CD14-positive monocyte (primary cell): ENCODE results near the gene COMMD1. TPM values are rescaled to one million over a fixed set of nuclear protein-coding genes. Genes with fewer than 3 reads are reported as not detected.
"Not testable (repeated sequence)": the region's sequence is repeated elsewhere in the genome, so short reads cannot be mapped to it uniquely, and the experiment has no call there.

Experiments
- DNase-seq, 3 donors: peaks; one replicate each; pipeline ENCODE4 v3.0.0-alpha.2; 2011 to 2022
- H2AFZ ChIP-seq: 2 replicates; pipeline ENCODE4 v1.6.0; 2012; ENCODE audit warnings: mild to moderate bottlenecking, low read depth, low read length, inconsistent platforms; ENCODE audit not compliant: insufficient read depth, poor library complexity, severe bottlenecking
- H3K27ac ChIP-seq, 2 donors: 1 replicate in 1 of 2; 2 replicates in 1 of 2; pipeline ENCODE4 v1.5.1; 2012 to 2013; ENCODE audit warnings: low read length in 2 of 2, control low read depth in 1 of 2, inconsistent platforms in 1 of 2, low read depth in 1 of 2, mild to moderate bottlenecking in 1 of 2
- H3K27me3 ChIP-seq, 2 donors: one replicate each; pipeline versions ENCODE4 v1.6.0 to v1.6.1; 2011 to 2013; ENCODE audit warnings: low read length in 2 of 2; ENCODE audit not compliant: control insufficient read depth in 2 of 2, insufficient read depth in 2 of 2
- H3K36me3 ChIP-seq, 2 donors: replicated peaks in 1 of 2; 1 replicate in 1 of 2; 2 replicates in 1 of 2; pipeline versions ENCODE4 v1.5.1 to v1.6.1; 2012 to 2013; ENCODE audit warnings: low read length in 2 of 2, control low read depth in 1 of 2, inconsistent platforms in 1 of 2, mild to moderate bottlenecking in 1 of 2; ENCODE audit not compliant: insufficient read depth in 2 of 2, control insufficient read depth in 1 of 2
- H3K4me1 ChIP-seq, 2 donors: 1 replicate in 1 of 2; 2 replicates in 1 of 2; pipeline versions ENCODE4 v1.5.1 to v1.6.1; 2012 to 2013; ENCODE audit warnings: low read length in 2 of 2, control low read depth in 1 of 2, inconsistent platforms in 1 of 2, mild to moderate bottlenecking in 1 of 2, moderate library complexity in 1 of 2; ENCODE audit not compliant: insufficient read depth in 2 of 2, control insufficient read depth in 1 of 2
- H3K4me2 ChIP-seq: replicated peaks from 2 replicates; pipeline ENCODE3; 2012; ENCODE audit warnings: low read length, moderate library complexity, mild to moderate bottlenecking; ENCODE audit not compliant: poor library complexity, severe bottlenecking; ENCODE audit errors: extremely low read depth
- H3K4me3 ChIP-seq, 3 experiments: fragments of 200-600 bp in 1 of 3; sonication (generic) in 1 of 3; replicated peaks in 1 of 3; 1 replicate in 2 of 3; 2 replicates in 1 of 3; pipeline ENCODE4 v1.5.1; 2011 to 2013; ENCODE audit warnings: low read length in 3 of 3, mild to moderate bottlenecking in 3 of 3, control low read depth in 2 of 3, low read depth in 2 of 3, inconsistent platforms in 1 of 3, moderate library complexity in 1 of 3
- H3K79me2 ChIP-seq: 2 replicates; pipeline ENCODE4 v1.6.0; 2012; ENCODE audit warnings: mild to moderate bottlenecking, control low read depth, inconsistent platforms, low read length, moderate library complexity; ENCODE audit not compliant: insufficient read depth
- H3K9ac ChIP-seq: 2 replicates; pipeline ENCODE4 v1.6.0; 2017; ENCODE audit warnings: low read length, mild to moderate bottlenecking; ENCODE audit not compliant: insufficient read depth, poor library complexity, severe bottlenecking
- H3K9me3 ChIP-seq, 2 donors: replicated peaks in 1 of 2; 1 replicate in 1 of 2; 2 replicates in 1 of 2; pipeline versions ENCODE4 v1.5.1 to v1.6.1; 2012 to 2013; ENCODE audit warnings: low read length in 2 of 2, control low read depth in 1 of 2; ENCODE audit not compliant: control insufficient read depth in 1 of 2, insufficient read depth in 1 of 2
- H4K20me1 ChIP-seq: 2 replicates; pipeline ENCODE4 v1.6.0; 2012; ENCODE audit warnings: mild to moderate bottlenecking, low read length, control low read depth, moderate library complexity; ENCODE audit not compliant: insufficient read depth
- H3K27ac Mint-ChIP-seq, 7 donors: one replicate each; pipeline ENCODE4 v1.8.0; 2020; ENCODE audit warnings: mild to moderate bottlenecking in 7 of 7, mixed read lengths in 7 of 7, moderate library complexity in 6 of 7, inconsistent platforms in 2 of 7
- H3K27me3 Mint-ChIP-seq, 3 donors: one replicate each; pipeline ENCODE4 v1.8.0; 2021 to 2022; ENCODE audit warnings: low read depth in 3 of 3, mild to moderate bottlenecking in 3 of 3, mixed read lengths in 3 of 3, moderate library complexity in 3 of 3, inconsistent platforms in 1 of 3
- H3K36me3 Mint-ChIP-seq, 2 donors: one replicate each; pipeline ENCODE4 v1.8.0; 2020; ENCODE audit warnings: mixed read lengths in 2 of 2, inconsistent platforms in 1 of 2, mild to moderate bottlenecking in 1 of 2
- H3K4me1 Mint-ChIP-seq: one replicate; pipeline ENCODE4 v1.8.0; 2020; ENCODE audit warnings: mild to moderate bottlenecking, mixed read lengths
- H3K4me3 Mint-ChIP-seq, 2 donors: one replicate each; pipeline ENCODE4 v1.8.0; 2020; ENCODE audit warnings: mild to moderate bottlenecking in 2 of 2, mixed read lengths in 2 of 2, moderate library complexity in 1 of 2
- H3K9me3 Mint-ChIP-seq, 7 donors: one replicate each; pipeline ENCODE4 v1.8.0; 2020 to 2022; ENCODE audit warnings: mixed read lengths in 7 of 7, mild to moderate bottlenecking in 6 of 7, moderate library complexity in 6 of 7, inconsistent platforms in 2 of 7
- CTCF ChIP-seq: fragments of 200-600 bp; IDR thresholded peaks from one replicate; pipeline ENCODE4 v1.8.0; 2022; ENCODE audit warnings: antibody characterized with exemption, mild to moderate bottlenecking
- WGBS: methylation state at CpG from one replicate; pipeline ENCODE4 v1.1.5; 2013; ENCODE audit warnings: missing lambda C conversion rate; ENCODE audit not compliant: insufficient coverage; 5-methylcytosine and 5-hydroxymethylcytosine counted together
- intact Hi-C, 2 donors: fragments of 100-400 bp; cut with micrococcal nuclease; formaldehyde crosslinking; loops; one replicate each; pipeline versions ENCODE4 v1.15.0 to v1.15.1; 2023
- polyA plus RNA-seq, 3 donors: library from polyadenylated mRNA; depleted of rRNA in 1 of 3; unstranded in 2 of 3; stranded (reverse) in 1 of 3; fragments of 300-500 nt in 2 of 3; fragments of >200 nt in 1 of 3; fragmentation: Illumina TruSeq in 2 of 3; gene quantifications; 1 replicate in 2 of 3; 2 replicates in 1 of 3; pipeline ENCODE4 v1.2.3, GENCODE V29; 2012 to 2021

The COMMD1 gene
- polyA plus RNA-seq, 3 donors: 25.2 to 82.1 (median 70.7) TPM

- Mint-ChIP-seq H3K27me3 (peaks cover 0 to 1% (median 0%) of the 10 kb centered on the region in 3 donors), H3K27ac (no peak overlapping the region), H3K9me3 (peaks cover 0 to 2% (median 0%) of the 10 kb centered on the region in 7 donors), H3K4me3 (no peak overlapping the region), H3K36me3 (peaks cover 2 to 3% of the 10 kb centered on the region in 2 donors), H3K4me1 (peaks cover 21% of the 10 kb centered on the region)
- intact Hi-C loops: no loop called here
- H3K4me2 ChIP-seq: no peak overlapping the region
- H3K4me3 ChIP-seq: no peak overlapping the region
- no peaks in the 10 kb centered on the region for H3K79me2 ChIP-seq
- no peaks in the 10 kb centered on the region for H3K9me3 ChIP-seq
- peaks cover 4 to 12% of the 10 kb centered on the region in 2 donors for H3K4me1 ChIP-seq
- no peak overlapping the region for H3K9ac ChIP-seq
- H3K27me3 ChIP-seq: no peaks in the 10 kb centered on the region
- TF ChIP-seq CTCF: no peak
- DNase-seq: no peak
- no peaks in the 10 kb centered on the region for H3K36me3 ChIP-seq
- no peak overlapping the region for H2AFZ ChIP-seq
- H3K27ac ChIP-seq: no peak overlapping the region
- H4K20me1 ChIP-seq: no peaks in the 10 kb centered on the region
These were observed 212.7 kb downstream of the COMMD1 start for GRCh38 chr2:62118160-62118559.

DNA sequence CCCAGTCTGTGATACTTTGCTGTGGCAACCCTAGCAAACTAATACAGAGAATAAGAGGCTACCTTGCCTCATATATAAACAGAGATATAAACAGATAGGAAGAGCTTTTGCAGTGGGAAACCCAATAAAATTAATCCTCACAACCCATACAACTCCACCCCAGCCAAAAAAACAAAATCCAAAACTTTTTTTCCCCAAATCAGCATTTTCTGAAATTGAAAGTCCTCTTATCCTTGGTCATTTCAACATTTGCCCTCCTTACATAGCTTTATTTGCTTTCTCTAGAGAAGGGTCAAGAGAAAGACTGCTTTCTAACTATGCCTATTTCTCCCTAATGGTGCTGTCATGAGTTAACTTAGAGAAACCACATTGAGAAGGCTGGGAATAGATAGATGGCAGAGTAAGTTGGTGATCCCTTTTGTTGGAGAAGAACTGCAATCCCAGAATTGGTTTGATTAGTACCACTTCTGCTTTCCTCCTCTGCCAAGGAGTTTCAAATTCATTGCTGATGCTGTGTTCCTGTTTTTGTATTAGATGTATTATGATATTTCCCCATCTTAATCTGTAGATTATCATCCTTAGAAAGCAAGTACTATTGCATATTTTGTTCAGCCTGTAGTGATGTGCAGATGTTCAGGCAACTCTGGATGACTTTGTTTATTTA, 214.0 kb downstream of the COMMD1 start:
- no peak for TF ChIP-seq CTCF
- Histone ChIP-seq H4K20me1 (no peaks in the 10 kb centered on the region), H2AFZ (no peak overlapping the region), H3K4me1 (peaks cover 4 to 12% of the 10 kb centered on the region in 2 donors), H3K27ac (no peak overlapping the region), H3K27me3 (no peaks in the 10 kb centered on the region), H3K9ac (no peak overlapping the region), H3K9me3 (no peaks in the 10 kb centered on the region), H3K79me2 (no peaks in the 10 kb centered on the region), H3K4me2 (no peak overlapping the region), H3K4me3 (no peak overlapping the region), H3K36me3 (no peaks in the 10 kb centered on the region)
- peak; percentile 30 to 48 (median 37) for DNase-seq
- intact Hi-C loops: no loop called here
- Mint-ChIP-seq H3K36me3 (peaks cover 2 to 3% of the 10 kb centered on the region in 2 donors), H3K27ac (no peak overlapping the region), H3K9me3 (peaks cover 0 to 3% (median 0%) of the 10 kb centered on the region in 7 donors), H3K4me3 (no peak overlapping the region), H3K4me1 (peaks cover 25% of the 10 kb centered on the region), H3K27me3 (peaks cover 0 to 1% (median 0%) of the 10 kb centered on the region in 3 donors)

DNA sequence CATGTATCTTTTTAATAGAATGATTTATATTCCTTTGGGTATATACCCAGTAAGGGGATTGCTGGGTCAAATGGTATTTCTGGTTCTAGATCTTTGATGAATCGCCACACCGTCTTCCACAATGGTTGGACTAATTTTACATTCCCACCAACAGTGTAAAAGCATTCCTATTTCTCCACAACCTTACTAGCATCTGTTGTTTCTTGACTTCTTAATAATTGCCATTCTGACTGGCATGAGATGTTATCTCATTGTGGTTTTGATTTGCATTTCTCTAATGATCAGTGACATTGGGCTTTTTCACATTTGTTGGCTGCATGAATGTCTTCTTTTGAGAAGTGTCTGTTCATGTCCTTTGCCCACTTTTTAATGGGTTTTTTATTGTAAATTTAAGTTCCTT, 220.8 kb downstream of the COMMD1 start:
- DNase-seq, H3K36me3 Mint-ChIP-seq, intact Hi-C loops, H3K9me3 Mint-ChIP-seq, H3K36me3 ChIP-seq, H3K79me2 ChIP-seq, H3K9ac ChIP-seq, H3K9me3 ChIP-seq, H4K20me1 ChIP-seq, H3K27me3 ChIP-seq, H2AFZ ChIP-seq, H3K4me3 Mint-ChIP-seq, H3K27me3 Mint-ChIP-seq, H3K4me2 ChIP-seq, H3K4me3 ChIP-seq, H3K27ac ChIP-seq: not testable (repeated sequence)
- Mint-ChIP-seq H3K4me1 (peaks cover 32% of the 10 kb centered on the region), H3K27ac (peak overlapping the region in 1 of 7 donors; percentile 58)
- H3K4me1 ChIP-seq: peaks cover 14 to 21% of the 10 kb centered on the region in 2 donors
- WGBS: no CpG with 5 or more reads among the region's 2 CpGs
